Right atrium auricular region (tissue), 2 donors: ENCODE data around the gene STX19. TPM values are rescaled to one million over a fixed set of nuclear protein-coding genes. Genes with fewer than 3 reads are reported as not detected.

Source experiments
- DNase-seq: peaks from one replicate; pipeline ENCODE4 v3.0.0-alpha.2; 2019; ENCODE audit warnings: low spot score
- H3K27ac ChIP-seq, 2 donors: fragments of 200-600 bp; sonication (generic); 1 replicate in 1 of 2; 2 replicates in 1 of 2; pipeline ENCODE4 v1.5.1; 2016 to 2019
- H3K27me3 ChIP-seq, 2 donors: fragments of 200-600 bp; sonication (generic); one replicate each; pipeline versions ENCODE4 v1.5.1 to v1.6.0; 2017 to 2019
- H3K36me3 ChIP-seq: fragments of 200-600 bp; sonication (generic); one replicate; pipeline ENCODE4 v1.5.1; 2016
- H3K4me1 ChIP-seq, 2 donors: fragments of 200-600 bp; sonication (generic); one replicate each; pipeline versions ENCODE4 v1.5.1 to v1.6.0; 2017 to 2019
- H3K4me3 ChIP-seq, 2 donors: fragments of 200-600 bp; sonication (generic); 1 replicate in 1 of 2; 2 replicates in 1 of 2; pipeline ENCODE4 v1.5.1; 2017 to 2019; ENCODE audit warnings: mild to moderate bottlenecking in 1 of 2, moderate library complexity in 1 of 2
- H3K9me3 ChIP-seq, 2 donors: fragments of 200-600 bp; sonication (generic); one replicate each; pipeline ENCODE4 v1.5.1; 2019
- total RNA-seq, 2 donors: library from RNA; depleted of rRNA; stranded (reverse); fragments of >200 nt; gene quantifications; one replicate each; pipeline ENCODE4 v1.1.0, GENCODE V29; 2016
- TF ChIP-seq, protein P1 (sequence below), 2 donors: fragments of 200-600 bp; sonication (generic); IDR thresholded peaks; one replicate each; pipeline ENCODE4 v1.5.1; 2019; ENCODE audit warnings: antibody characterized with exemption in 2 of 2

Gene STX19
- total RNA-seq, 2 donors from 2014 or later: not detected

DNA sequence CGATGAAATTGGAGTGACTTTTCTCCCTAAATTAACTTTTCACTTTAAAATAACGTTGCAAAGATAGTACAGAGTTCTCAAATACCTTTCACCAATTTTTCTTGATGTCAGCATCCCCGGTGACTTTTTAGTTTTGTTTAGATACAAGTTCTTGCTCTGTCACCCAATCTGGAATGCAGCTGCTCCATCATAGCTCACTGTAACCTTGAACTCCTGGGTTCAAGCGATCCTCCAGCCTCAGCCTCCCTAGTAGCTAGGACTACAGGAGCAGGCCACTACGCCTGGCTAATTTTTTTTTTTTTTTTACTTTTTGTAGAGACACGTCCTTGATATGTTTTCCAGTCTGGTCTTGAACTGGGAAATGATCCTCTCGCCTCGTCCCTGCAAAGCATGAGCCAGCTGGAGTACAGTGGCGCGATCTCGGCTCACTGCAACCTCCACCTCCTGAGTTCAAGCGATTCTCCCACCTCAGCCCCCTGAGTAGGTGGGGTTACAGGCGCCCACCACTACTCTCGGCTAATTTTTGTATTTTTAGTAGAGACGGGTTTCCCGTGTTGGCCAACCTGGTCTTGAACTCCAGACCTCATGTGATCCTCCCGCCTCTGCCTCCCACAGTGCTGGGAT lies 35.2 kb upstream of the STX19 start:
- H3K27ac ChIP-seq: peak overlapping the region; percentile 90 to 91
- peaks cover 0 to 18% of the 10 kb centered on the region in 2 donors for H3K4me1 ChIP-seq
- H3K9me3 ChIP-seq: no peaks in the 10 kb centered on the region
- no peak for DNase-seq
- H3K36me3 ChIP-seq: peaks cover 5% of the 10 kb centered on the region
- H3K4me3 ChIP-seq: peak overlapping the region; percentile 66 to 73
- TF ChIP-seq, protein P1, sequence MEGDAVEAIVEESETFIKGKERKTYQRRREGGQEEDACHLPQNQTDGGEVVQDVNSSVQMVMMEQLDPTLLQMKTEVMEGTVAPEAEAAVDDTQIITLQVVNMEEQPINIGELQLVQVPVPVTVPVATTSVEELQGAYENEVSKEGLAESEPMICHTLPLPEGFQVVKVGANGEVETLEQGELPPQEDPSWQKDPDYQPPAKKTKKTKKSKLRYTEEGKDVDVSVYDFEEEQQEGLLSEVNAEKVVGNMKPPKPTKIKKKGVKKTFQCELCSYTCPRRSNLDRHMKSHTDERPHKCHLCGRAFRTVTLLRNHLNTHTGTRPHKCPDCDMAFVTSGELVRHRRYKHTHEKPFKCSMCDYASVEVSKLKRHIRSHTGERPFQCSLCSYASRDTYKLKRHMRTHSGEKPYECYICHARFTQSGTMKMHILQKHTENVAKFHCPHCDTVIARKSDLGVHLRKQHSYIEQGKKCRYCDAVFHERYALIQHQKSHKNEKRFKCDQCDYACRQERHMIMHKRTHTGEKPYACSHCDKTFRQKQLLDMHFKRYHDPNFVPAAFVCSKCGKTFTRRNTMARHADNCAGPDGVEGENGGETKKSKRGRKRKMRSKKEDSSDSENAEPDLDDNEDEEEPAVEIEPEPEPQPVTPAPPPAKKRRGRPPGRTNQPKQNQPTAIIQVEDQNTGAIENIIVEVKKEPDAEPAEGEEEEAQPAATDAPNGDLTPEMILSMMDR (IDR thresholded peaks at IDR 0.05): no peak
- no peaks in the 10 kb centered on the region for H3K27me3 ChIP-seq

GRCh38 chr3:94062513-94063404 lies 34.4 kb upstream of the STX19 start, which contains the start of the genes DHFR2 and NSUN3:
TSS of gene DHFR2 (minus strand) at chr3:94062916. CDS start at chr3:94061511, 1,405 bp downstream.
TSS of gene NSUN3 (plus strand) at chr3:94063061. CDS start at chr3:94063127, 66 bp downstream.
- DNase-seq: peak; percentile 96
- H3K9me3 ChIP-seq: no peaks in the 10 kb centered on the region
- peak within 1 kb of the TSS; percentile 66 to 73 for H3K4me3 ChIP-seq
- H3K36me3 ChIP-seq: peaks cover 4% of the 10 kb centered on the region
- H3K4me1 ChIP-seq: peaks cover 0 to 18% of the 10 kb centered on the region in 2 donors
- peak within 1 kb of the TSS; percentile 90 to 91 for H3K27ac ChIP-seq
- TF ChIP-seq, protein P1 (IDR thresholded peaks at IDR 0.05): no peak
- H3K27me3 ChIP-seq: no peaks in the 10 kb centered on the region

DNA sequence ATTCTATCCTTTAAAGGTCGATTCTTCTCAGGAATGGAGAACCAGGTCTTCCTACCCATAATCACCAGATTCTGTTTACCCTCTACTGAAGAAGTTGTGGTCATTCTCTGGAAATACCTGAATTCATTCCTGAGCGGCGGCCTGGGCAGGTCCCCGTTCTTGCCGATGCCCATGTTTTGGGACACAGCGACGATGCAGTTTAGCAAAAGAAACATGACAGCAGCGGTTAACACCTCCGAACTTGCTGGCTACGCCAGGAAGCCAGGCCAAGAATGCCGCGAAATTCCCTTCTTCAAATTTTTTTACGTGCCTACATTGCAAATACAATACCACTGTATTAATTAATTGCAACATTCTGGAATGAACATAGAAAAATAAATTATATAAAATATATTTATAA lies 32.9 kb upstream of the STX19 start:
- H3K27ac ChIP-seq: no peak overlapping the region
- DNase-seq: no peak
- H3K4me1 ChIP-seq: peaks cover 0 to 18% of the 10 kb centered on the region in 2 donors
- H3K4me3 ChIP-seq: no peak overlapping the region
- TF ChIP-seq, protein P1 (IDR thresholded peaks at IDR 0.05): no peak
- H3K36me3 ChIP-seq: no peaks in the 10 kb centered on the region
- no peaks in the 10 kb centered on the region for H3K9me3 ChIP-seq
- H3K27me3 ChIP-seq: no peaks in the 10 kb centered on the region

- no peak overlapping the region for H3K27ac ChIP-seq
- DNase-seq: no peak
- H3K36me3 ChIP-seq: no peaks in the 10 kb centered on the region
- no peaks in the 10 kb centered on the region for H3K9me3 ChIP-seq
- no peaks in the 10 kb centered on the region for H3K27me3 ChIP-seq
- TF ChIP-seq, protein P1 (IDR thresholded peaks at IDR 0.05): no peak
- no peaks in the 10 kb centered on the region for H3K4me1 ChIP-seq
- H3K4me3 ChIP-seq: no peak overlapping the region
Observed at GRCh38 chr3:94050546-94050945, 22.1 kb upstream of the STX19 start.

GRCh38 chr3:94049267-94049666 lies 20.9 kb upstream of the STX19 start:
- Histone ChIP-seq H3K27me3 (no peaks in the 10 kb centered on the region), H3K27ac (no peak overlapping the region), H3K4me3 (no peak overlapping the region), H3K36me3 (peaks cover 2% of the 10 kb centered on the region), H3K4me1 (no peaks in the 10 kb centered on the region), H3K9me3 (no peaks in the 10 kb centered on the region)
- TF ChIP-seq, protein P1 (IDR thresholded peaks at IDR 0.05): no peak
- DNase-seq: no peak
